HepG2 (cell line): ENCODE measurements around the gene DLG1. TPM values are rescaled to one million over a fixed set of nuclear protein-coding genes. Genes with fewer than 3 reads are reported as not detected.

ENCODE experiments used
- ATAC-seq: fragments of 200-7000 bp; cut with Tn5 transposase; 3 replicates; pipeline ENCODE4 v1.9.1; 2020; ENCODE audit warnings: mild to moderate bottlenecking, moderate library complexity
- BruUV-seq: library from RNA; stranded (reverse); fragments of 400-500 nt; replicated peaks from 2 replicates; lab custom pipeline; 2021; lab: Mats Ljungman, UMichigan
- CTCF ChIA-PET: fragments of 300-600 bp; formaldehyde crosslinking; extraction: SDS; loops from one replicate; lab custom pipeline; 2021; ENCODE audit warnings: low total read pairs, inconsistent platforms, low intra/inter-chr PET ratio; lab: Yijun Ruan, JAX
- POLR2A ChIA-PET: fragments of 350-600 bp; sonication (Branson Sonifier 250); formaldehyde crosslinking; loops from one replicate; lab custom pipeline; 2020; ENCODE audit warnings: antibody characterized with exemption, inconsistent platforms; lab: Yijun Ruan, JAX
- DNase-seq: peaks from one replicate; pipeline ENCODE4 v3.0.0-alpha.2; 2015; ENCODE audit warnings: low spot score
- FAIRE-seq: peaks from 3 replicates; lab custom pipeline; 2011; peaks lifted over from hg19 to GRCh38; lab: Jason Lieb, UNC
- H2AFZ ChIP-seq: one replicate; pipeline ENCODE4 v1.6.1; 2011; ENCODE audit warnings: low read length, inconsistent platforms
- H3K27ac ChIP-seq: fragments of 300-600 bp; 3 replicates; pipeline ENCODE4 v1.8.0; 2011; ENCODE audit warnings: mixed run types, mild to moderate bottlenecking, mixed read lengths, low read length, inconsistent platforms; ENCODE audit not compliant: insufficient read depth; ENCODE audit errors: extremely low read length
- H3K27me3 ChIP-seq, 2 experiments: fragments of 200-600 bp in 1 of 2; 2 replicates in 1 of 2; 3 replicates in 1 of 2; pipeline versions ENCODE4 v1.6.0 to v1.8.0; 2011; ENCODE audit warnings: low read length in 2 of 2, mild to moderate bottlenecking in 2 of 2, moderate library complexity in 2 of 2, inconsistent platforms in 1 of 2; ENCODE audit not compliant: insufficient read depth in 2 of 2, control insufficient read depth in 1 of 2
- H3K36me3 ChIP-seq, 2 experiments: fragments of 200-600 bp in 1 of 2; replicated peaks in 1 of 2; 2 replicates in 1 of 2; 3 replicates in 1 of 2; pipeline versions ENCODE4 v1.5.1 to v1.8.0; 2011; ENCODE audit warnings: low read length in 2 of 2, inconsistent platforms in 1 of 2; ENCODE audit not compliant: insufficient read depth in 2 of 2, control insufficient read depth in 1 of 2
- H3K4me1 ChIP-seq: 2 replicates; pipeline ENCODE4 v1.5.1; 2012; ENCODE audit warnings: low read length, inconsistent platforms; ENCODE audit not compliant: insufficient read depth
- H3K4me2 ChIP-seq: 2 replicates; pipeline ENCODE4 v1.6.0; 2011; ENCODE audit warnings: low read depth, low read length, inconsistent platforms
- H3K4me3 ChIP-seq, 3 experiments: fragments of 200-600 bp in 1 of 3; sonication (generic), shearing (Covaris generic) in 1 of 3; replicated peaks in 1 of 3; 2 replicates each; pipeline ENCODE4 v1.5.1; 2011 to 2016; ENCODE audit warnings: low read length in 3 of 3, inconsistent platforms in 2 of 3, low read depth in 2 of 3, mild to moderate bottlenecking in 2 of 3, control low read depth in 1 of 3, mixed read lengths in 1 of 3; ENCODE audit not compliant: insufficient read depth in 1 of 3
- H3K79me2 ChIP-seq: one replicate; pipeline ENCODE4 v1.6.1; 2011; ENCODE audit warnings: low read length, inconsistent platforms; ENCODE audit not compliant: insufficient read depth
- H3K9ac ChIP-seq: 2 replicates; pipeline ENCODE4 v1.6.0; 2011; ENCODE audit warnings: mild to moderate bottlenecking, low read depth, low read length, inconsistent platforms; ENCODE audit not compliant: insufficient read depth
- H3K9me3 ChIP-seq: 2 replicates; pipeline ENCODE4 v1.5.1; 2012; ENCODE audit warnings: mild to moderate bottlenecking, low read length
- H4K20me1 ChIP-seq: 2 replicates; pipeline ENCODE4 v1.6.0; 2011; ENCODE audit warnings: inconsistent platforms, mild to moderate bottlenecking, low read length, moderate library complexity; ENCODE audit not compliant: insufficient read depth
- CHD4 ChIP-seq: fragments of 200-600 bp; sonication (generic); IDR thresholded peaks from 2 replicates; pipeline ENCODE4 v1.7.0; 2017; ENCODE audit warnings: mild to moderate bottlenecking, low read length, borderline replicate concordance
- KMT2A ChIP-seq: sonication (generic); formaldehyde crosslinking; IDR thresholded peaks from 2 replicates; pipeline ENCODE4 v1.4.0; 2020; ENCODE audit warnings: missing genetic modification reagents
- MTA3 ChIP-seq: sonication (generic); formaldehyde crosslinking; IDR thresholded peaks from 2 replicates; pipeline ENCODE4 v1.4.0; 2020; ENCODE audit warnings: missing genetic modification reagents
- RFXANK ChIP-seq: IDR thresholded peaks from 2 replicates; pipeline ENCODE4 v1.6.1; 2016
- ZNF235 ChIP-seq: sonication (generic); formaldehyde crosslinking; IDR thresholded peaks from 2 replicates; pipeline ENCODE4 v1.8.1; 2023; ENCODE audit warnings: mild to moderate bottlenecking, missing genetic modification reagents, borderline replicate concordance
- ZNF24 ChIP-seq: fragments of 450-650 bp; IDR thresholded peaks from 2 replicates; pipeline ENCODE4 v1.6.1; 2017; ENCODE audit warnings: antibody characterized with exemption, mild to moderate bottlenecking
- WGBS: methylation state at CpG from one replicate; pipeline ENCODE4 v1.1.6; 2017; ENCODE audit warnings: low lambda C conversion rate; 5-methylcytosine and 5-hydroxymethylcytosine counted together
- in situ Hi-C: cut with HindIII; loops from 2 replicates; pipeline ENCODE4 v1.10.0; 2017; ENCODE audit warnings: low pct_unique_long_range_greater_than_20kb; ENCODE audit not compliant: extremely low pct_ligation_motif_present
- intact Hi-C: fragments of 100-400 bp; cut with micrococcal nuclease; formaldehyde crosslinking; loops from one replicate; pipeline ENCODE4 v1.10.0; 2022; ENCODE audit not compliant: unreplicated experiment
- polyA plus RNA-seq, 8 experiments: library from polyadenylated mRNA; depleted of rRNA in 3 of 8; stranded (reverse) in 7 of 8; unstranded in 1 of 8; fragments of >200 nt; fragmentation: Illumina TruSeq in 4 of 8; extraction: Trizol in 4 of 8; gene quantifications; 2 replicates each; pipeline versions ENCODE4 v1.2.1 to v1.2.3, GENCODE V29; 2011 to 2016; ENCODE audit warnings: low read depth in 4 of 8, missing spikeins in 1 of 8, mixed read lengths in 1 of 8; ENCODE audit not compliant: insufficient read depth in 1 of 8
- total RNA-seq, 5 experiments: library from RNA; depleted of rRNA; stranded (reverse); fragments of >200 nt; fragmentation: Illumina TruSeq; extraction: Trizol; gene quantifications; 2 replicates each; pipeline ENCODE4 v1.2.3, GENCODE V29; 2016; ENCODE audit warnings: low read depth in 1 of 5
- TF ChIP-seq, protein P1 (sequence below): sonication (generic); formaldehyde crosslinking; IDR thresholded peaks from 2 replicates; pipeline ENCODE4 v1.8.0; 2023; ENCODE audit warnings: mild to moderate bottlenecking, missing genetic modification reagents
- TF ChIP-seq, protein P2 (sequence below): sonication (generic); formaldehyde crosslinking; IDR thresholded peaks from 2 replicates; pipeline ENCODE4 v1.4.0; 2020; ENCODE audit warnings: low read depth, mild to moderate bottlenecking, missing genetic modification reagents
- TF ChIP-seq, protein P3 (sequence below): sonication (generic); formaldehyde crosslinking; IDR thresholded peaks from 2 replicates; pipeline ENCODE4 v1.9.0; 2021; ENCODE audit warnings: missing genetic modification reagents, borderline replicate concordance
- TF ChIP-seq, protein P4 (sequence below): IDR thresholded peaks from 2 replicates; pipeline ENCODE4 v1.6.1; 2016; ENCODE audit warnings: low read depth, missing genetic modification reagents, missing compliant biosample characterization

DLG1 gene
- total and polyA plus RNA-seq, 2 of the 13 experiments (the other 11 are each of a cell fraction or from before 2014, with no cell fraction given): 30.5 to 104 TPM

DNA sequence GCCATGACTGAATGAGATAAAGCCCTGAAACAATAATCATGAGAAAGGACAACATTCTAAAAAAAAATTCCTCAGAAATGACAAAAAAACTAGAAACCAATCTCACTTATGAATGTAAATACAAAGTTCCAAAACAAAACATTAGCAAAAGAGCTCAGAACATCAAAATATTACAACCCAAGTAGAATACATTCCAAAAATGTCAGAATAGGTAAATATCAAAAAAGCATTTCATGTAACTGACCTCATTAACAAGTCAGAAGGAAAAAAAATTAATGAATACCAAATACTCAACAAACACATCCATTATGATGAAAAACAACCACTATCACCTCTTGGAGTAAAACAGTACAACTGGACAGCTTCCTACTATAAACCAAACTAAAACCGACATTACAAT is 93.1 kb downstream of the DLG1 start (continued):
- TF ChIP-seq, protein P1, sequence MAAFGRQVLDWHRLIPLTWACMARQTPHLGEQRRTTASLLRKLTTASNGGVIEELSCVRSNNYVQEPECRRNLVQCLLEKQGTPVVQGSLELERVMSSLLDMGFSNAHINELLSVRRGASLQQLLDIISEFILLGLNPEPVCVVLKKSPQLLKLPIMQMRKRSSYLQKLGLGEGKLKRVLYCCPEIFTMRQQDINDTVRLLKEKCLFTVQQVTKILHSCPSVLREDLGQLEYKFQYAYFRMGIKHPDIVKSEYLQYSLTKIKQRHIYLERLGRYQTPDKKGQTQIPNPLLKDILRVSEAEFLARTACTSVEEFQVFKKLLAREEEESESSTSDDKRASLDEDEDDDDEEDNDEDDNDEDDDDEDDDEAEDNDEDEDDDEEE (CRISPR knock-in tag): no peak
- TF ChIP-seq, protein P2, sequence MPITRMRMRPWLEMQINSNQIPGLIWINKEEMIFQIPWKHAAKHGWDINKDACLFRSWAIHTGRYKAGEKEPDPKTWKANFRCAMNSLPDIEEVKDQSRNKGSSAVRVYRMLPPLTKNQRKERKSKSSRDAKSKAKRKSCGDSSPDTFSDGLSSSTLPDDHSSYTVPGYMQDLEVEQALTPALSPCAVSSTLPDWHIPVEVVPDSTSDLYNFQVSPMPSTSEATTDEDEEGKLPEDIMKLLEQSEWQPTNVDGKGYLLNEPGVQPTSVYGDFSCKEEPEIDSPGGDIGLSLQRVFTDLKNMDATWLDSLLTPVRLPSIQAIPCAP (CRISPR knock-in tag): no peak
- TF ChIP-seq, protein P3, sequence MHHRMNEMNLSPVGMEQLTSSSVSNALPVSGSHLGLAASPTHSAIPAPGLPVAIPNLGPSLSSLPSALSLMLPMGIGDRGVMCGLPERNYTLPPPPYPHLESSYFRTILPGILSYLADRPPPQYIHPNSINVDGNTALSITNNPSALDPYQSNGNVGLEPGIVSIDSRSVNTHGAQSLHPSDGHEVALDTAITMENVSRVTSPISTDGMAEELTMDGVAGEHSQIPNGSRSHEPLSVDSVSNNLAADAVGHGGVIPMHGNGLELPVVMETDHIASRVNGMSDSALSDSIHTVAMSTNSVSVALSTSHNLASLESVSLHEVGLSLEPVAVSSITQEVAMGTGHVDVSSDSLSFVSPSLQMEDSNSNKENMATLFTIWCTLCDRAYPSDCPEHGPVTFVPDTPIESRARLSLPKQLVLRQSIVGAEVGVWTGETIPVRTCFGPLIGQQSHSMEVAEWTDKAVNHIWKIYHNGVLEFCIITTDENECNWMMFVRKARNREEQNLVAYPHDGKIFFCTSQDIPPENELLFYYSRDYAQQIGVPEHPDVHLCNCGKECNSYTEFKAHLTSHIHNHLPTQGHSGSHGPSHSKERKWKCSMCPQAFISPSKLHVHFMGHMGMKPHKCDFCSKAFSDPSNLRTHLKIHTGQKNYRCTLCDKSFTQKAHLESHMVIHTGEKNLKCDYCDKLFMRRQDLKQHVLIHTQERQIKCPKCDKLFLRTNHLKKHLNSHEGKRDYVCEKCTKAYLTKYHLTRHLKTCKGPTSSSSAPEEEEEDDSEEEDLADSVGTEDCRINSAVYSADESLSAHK (CRISPR knock-in tag): no peak
- TF ChIP-seq MTA3 (CRISPR knock-in tag): no peak
- no peak for TF ChIP-seq ZNF235

DNA sequence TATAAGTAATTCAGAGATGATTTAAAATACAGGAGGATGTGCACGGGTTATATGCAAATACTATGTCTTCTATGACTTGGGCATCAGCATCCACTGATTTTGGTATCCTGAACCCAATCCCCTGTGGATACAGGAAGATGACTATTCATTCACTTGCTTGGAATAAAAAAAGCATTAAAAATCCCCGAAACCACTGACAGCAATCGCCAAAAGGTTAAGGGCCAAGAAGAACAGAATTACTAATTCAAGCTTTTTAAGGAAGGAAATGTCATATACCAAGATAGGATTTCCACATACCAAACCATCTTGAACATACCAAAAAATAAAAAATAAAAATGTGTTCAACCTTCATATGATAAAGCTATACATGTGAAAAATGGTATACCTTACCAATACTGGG is 93.7 kb downstream of the DLG1 start:
- FAIRE-seq: no peak
- WGBS: 98% methylated on average over 3 of the region's 3 CpGs
- peaks cover 99% of the 10 kb centered on the region for H3K79me2 ChIP-seq
- no peak for TF ChIP-seq CHD4
- TF ChIP-seq RFXANK (CRISPR knock-in tag): no peak
- TF ChIP-seq, protein P4, sequence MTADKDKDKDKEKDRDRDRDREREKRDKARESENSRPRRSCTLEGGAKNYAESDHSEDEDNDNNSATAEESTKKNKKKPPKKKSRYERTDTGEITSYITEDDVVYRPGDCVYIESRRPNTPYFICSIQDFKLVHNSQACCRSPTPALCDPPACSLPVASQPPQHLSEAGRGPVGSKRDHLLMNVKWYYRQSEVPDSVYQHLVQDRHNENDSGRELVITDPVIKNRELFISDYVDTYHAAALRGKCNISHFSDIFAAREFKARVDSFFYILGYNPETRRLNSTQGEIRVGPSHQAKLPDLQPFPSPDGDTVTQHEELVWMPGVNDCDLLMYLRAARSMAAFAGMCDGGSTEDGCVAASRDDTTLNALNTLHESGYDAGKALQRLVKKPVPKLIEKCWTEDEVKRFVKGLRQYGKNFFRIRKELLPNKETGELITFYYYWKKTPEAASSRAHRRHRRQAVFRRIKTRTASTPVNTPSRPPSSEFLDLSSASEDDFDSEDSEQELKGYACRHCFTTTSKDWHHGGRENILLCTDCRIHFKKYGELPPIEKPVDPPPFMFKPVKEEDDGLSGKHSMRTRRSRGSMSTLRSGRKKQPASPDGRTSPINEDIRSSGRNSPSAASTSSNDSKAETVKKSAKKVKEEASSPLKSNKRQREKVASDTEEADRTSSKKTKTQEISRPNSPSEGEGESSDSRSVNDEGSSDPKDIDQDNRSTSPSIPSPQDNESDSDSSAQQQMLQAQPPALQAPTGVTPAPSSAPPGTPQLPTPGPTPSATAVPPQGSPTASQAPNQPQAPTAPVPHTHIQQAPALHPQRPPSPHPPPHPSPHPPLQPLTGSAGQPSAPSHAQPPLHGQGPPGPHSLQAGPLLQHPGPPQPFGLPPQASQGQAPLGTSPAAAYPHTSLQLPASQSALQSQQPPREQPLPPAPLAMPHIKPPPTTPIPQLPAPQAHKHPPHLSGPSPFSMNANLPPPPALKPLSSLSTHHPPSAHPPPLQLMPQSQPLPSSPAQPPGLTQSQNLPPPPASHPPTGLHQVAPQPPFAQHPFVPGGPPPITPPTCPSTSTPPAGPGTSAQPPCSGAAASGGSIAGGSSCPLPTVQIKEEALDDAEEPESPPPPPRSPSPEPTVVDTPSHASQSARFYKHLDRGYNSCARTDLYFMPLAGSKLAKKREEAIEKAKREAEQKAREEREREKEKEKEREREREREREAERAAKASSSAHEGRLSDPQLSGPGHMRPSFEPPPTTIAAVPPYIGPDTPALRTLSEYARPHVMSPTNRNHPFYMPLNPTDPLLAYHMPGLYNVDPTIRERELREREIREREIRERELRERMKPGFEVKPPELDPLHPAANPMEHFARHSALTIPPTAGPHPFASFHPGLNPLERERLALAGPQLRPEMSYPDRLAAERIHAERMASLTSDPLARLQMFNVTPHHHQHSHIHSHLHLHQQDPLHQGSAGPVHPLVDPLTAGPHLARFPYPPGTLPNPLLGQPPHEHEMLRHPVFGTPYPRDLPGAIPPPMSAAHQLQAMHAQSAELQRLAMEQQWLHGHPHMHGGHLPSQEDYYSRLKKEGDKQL (CRISPR knock-in tag): no peak
- no peak for TF ChIP-seq KMT2A (CRISPR knock-in tag)
- TF ChIP-seq ZNF24: no peak

More for the DNA sequence above, 93.7 kb downstream of the DLG1 start:
- peaks cover 27% of the 10 kb centered on the region for H4K20me1 ChIP-seq
- DNase-seq: no peak
- BruUV-seq: no TSS peak
- no peak overlapping the region for H3K4me2 ChIP-seq
- POLR2A ChIA-PET: no interaction called here
- H3K27me3 ChIP-seq: no peaks in the 10 kb centered on the region
- H3K4me1 ChIP-seq: peaks cover 45% of the 10 kb centered on the region
- intact Hi-C loops (no loop called here), in situ Hi-C loops (no loop called here)
- no peaks in the 10 kb centered on the region for H3K9me3 ChIP-seq
- CTCF ChIA-PET: no interaction called here
- H3K4me3 ChIP-seq: no peak overlapping the region
- H3K36me3 ChIP-seq: no peaks in the 10 kb centered on the region; a peak in 1 of 5 replicates
- no peak overlapping the region for H2AFZ ChIP-seq
- no peak overlapping the region for H3K27ac ChIP-seq
- no peak overlapping the region for H3K9ac ChIP-seq
- ATAC-seq: no peak
